H9 (cell line): ENCODE measurements around the gene GRIFIN. TPM values are rescaled to one million over a fixed set of nuclear protein-coding genes. Genes with fewer than 3 reads are reported as not detected.

Experiments used
- DNase-seq: peaks from one replicate; pipeline ENCODE4 v3.0.0-alpha.2; 2017
- H2AFZ ChIP-seq: one replicate; pipeline ENCODE4 v1.6.1; 2013; ENCODE audit warnings: mild to moderate bottlenecking, low read length, control low read depth, moderate library complexity
- H2AK5ac ChIP-seq: 2 replicates; pipeline ENCODE4 v1.6.1; 2013; ENCODE audit warnings: low read length, control low read depth, mixed read lengths; ENCODE audit not compliant: insufficient read length
- H2BK120ac ChIP-seq: one replicate; pipeline ENCODE4 v1.6.1; 2013; ENCODE audit warnings: low read depth, mild to moderate bottlenecking, low read length, control low read depth, inconsistent platforms; ENCODE audit not compliant: poor library complexity, severe bottlenecking
- H2BK12ac ChIP-seq: 2 replicates; pipeline ENCODE4 v1.6.1; 2013; ENCODE audit warnings: low read length, control low read depth, mixed read lengths, low read depth; ENCODE audit not compliant: insufficient read length
- H2BK15ac ChIP-seq: 2 replicates; pipeline ENCODE4 v1.6.1; 2013; ENCODE audit warnings: low read depth, low read length, control low read depth
- H2BK20ac ChIP-seq: one replicate; pipeline ENCODE4 v1.6.1; 2013; ENCODE audit warnings: low read depth, mild to moderate bottlenecking, low read length, control low read depth, inconsistent platforms; ENCODE audit not compliant: poor library complexity, severe bottlenecking
- H2BK5ac ChIP-seq: 2 replicates; pipeline ENCODE4 v1.6.1; 2013; ENCODE audit warnings: low read length, control low read depth, mixed read lengths; ENCODE audit not compliant: insufficient read length
- H3K14ac ChIP-seq: 2 replicates; pipeline ENCODE4 v1.6.1; 2013; ENCODE audit warnings: low read length, control low read depth; ENCODE audit not compliant: insufficient read depth
- H3K18ac ChIP-seq: 2 replicates; pipeline ENCODE4 v1.6.1; 2013; ENCODE audit warnings: low read depth, mild to moderate bottlenecking, mixed read lengths, low read length, control low read depth; ENCODE audit not compliant: insufficient read length
- H3K23ac ChIP-seq: 2 replicates; pipeline ENCODE4 v1.6.1; 2013; ENCODE audit warnings: low read length, control low read depth, mixed read lengths, low read depth; ENCODE audit not compliant: insufficient read length
- H3K23me2 ChIP-seq: 2 replicates; pipeline ENCODE4 v1.6.1; 2013; ENCODE audit warnings: low read depth, mild to moderate bottlenecking, mixed read lengths, low read length, control low read depth; ENCODE audit not compliant: insufficient read length, poor library complexity, severe bottlenecking
- H3K27ac ChIP-seq: 2 replicates; pipeline ENCODE4 v1.5.1; 2013; ENCODE audit warnings: low read length, control low read depth, mixed read lengths, low read depth; ENCODE audit not compliant: insufficient read length
- H3K27me3 ChIP-seq: 2 replicates; pipeline ENCODE4 v1.6.1; 2013; ENCODE audit warnings: low read length, control low read depth, inconsistent platforms; ENCODE audit not compliant: insufficient read depth
- H3K4ac ChIP-seq: 2 replicates; pipeline ENCODE4 v1.6.1; 2013; ENCODE audit warnings: low read depth, mild to moderate bottlenecking, control low read depth, inconsistent platforms, low read length, moderate library complexity
- H3K4me1 ChIP-seq: 2 replicates; pipeline ENCODE4 v1.6.1; 2013; ENCODE audit warnings: low read length, control low read depth, inconsistent platforms; ENCODE audit not compliant: insufficient read depth
- H3K4me2 ChIP-seq: 2 replicates; pipeline ENCODE4 v1.6.1; 2013; ENCODE audit warnings: low read length, control low read depth, mixed read lengths; ENCODE audit not compliant: insufficient read length, insufficient read depth
- H3K56ac ChIP-seq: 2 replicates; pipeline ENCODE4 v1.6.1; 2013; ENCODE audit warnings: low read depth, mild to moderate bottlenecking, mixed read lengths, low read length, control low read depth; ENCODE audit not compliant: insufficient read length
- H3K79me1 ChIP-seq: 2 replicates; pipeline ENCODE4 v1.6.1; 2013; ENCODE audit warnings: low read depth, mild to moderate bottlenecking, moderate library complexity, low read length, control low read depth, inconsistent platforms; ENCODE audit not compliant: insufficient read depth, poor library complexity, severe bottlenecking
- H3K79me2 ChIP-seq: 2 replicates; pipeline ENCODE4 v1.6.1; 2013; ENCODE audit warnings: low read length, control low read depth, inconsistent platforms; ENCODE audit not compliant: insufficient read depth
- H3K9ac ChIP-seq: 2 replicates; pipeline ENCODE4 v1.6.1; 2013; ENCODE audit warnings: low read length, control low read depth, mixed read lengths; ENCODE audit not compliant: insufficient read length; ENCODE audit errors: extremely low read depth
- H3K9me3 ChIP-seq: one replicate; pipeline ENCODE4 v1.6.1; 2013; ENCODE audit warnings: low read depth, low read length, inconsistent platforms; ENCODE audit not compliant: control insufficient read depth
- H3T11ph ChIP-seq: one replicate; pipeline ENCODE4 v1.6.1; 2013; ENCODE audit warnings: mild to moderate bottlenecking, low read length, control low read depth, inconsistent platforms
- H4K20me1 ChIP-seq: one replicate; pipeline ENCODE4 v1.6.1; 2013; ENCODE audit not compliant: control insufficient read depth, insufficient read length, insufficient read depth
- H4K5ac ChIP-seq: 2 replicates; pipeline ENCODE4 v1.6.1; 2013; ENCODE audit warnings: low read depth, mild to moderate bottlenecking, mixed read lengths, low read length, control low read depth; ENCODE audit not compliant: insufficient read length
- H4K8ac ChIP-seq: replicated peaks from 2 replicates; pipeline ENCODE4 v1.6.1; 2013; ENCODE audit warnings: low read length, control low read depth, mixed read lengths, low read depth; ENCODE audit not compliant: insufficient read length
- H4K91ac ChIP-seq: 2 replicates; pipeline ENCODE4 v1.6.1; 2013; ENCODE audit warnings: low read depth, mild to moderate bottlenecking, moderate library complexity, mixed read lengths, low read length, control low read depth; ENCODE audit not compliant: insufficient read length
- H3K27ac Mint-ChIP-seq, 3 experiments: 2 replicates in 2 of 3; 3 replicates in 1 of 3; pipeline ENCODE4 v1.8.0; 2020 to 2021; ENCODE audit warnings: mixed read lengths in 3 of 3, mild to moderate bottlenecking in 1 of 3, moderate library complexity in 1 of 3
- H3K27me3 Mint-ChIP-seq: 2 replicates; pipeline ENCODE4 v1.8.0; 2021; ENCODE audit warnings: low read depth, mild to moderate bottlenecking, moderate library complexity, mixed read lengths
- H3K36me3 Mint-ChIP-seq, 3 experiments: 2 replicates in 2 of 3; 3 replicates in 1 of 3; pipeline ENCODE4 v1.8.0; 2020 to 2021; ENCODE audit warnings: low read depth in 3 of 3, mixed read lengths in 3 of 3; ENCODE audit not compliant: insufficient read depth in 1 of 3
- H3K4me1 Mint-ChIP-seq, 2 experiments: 2 replicates each; pipeline ENCODE4 v1.8.0; 2020; ENCODE audit warnings: mixed read lengths in 2 of 2
- H3K4me3 Mint-ChIP-seq, 2 experiments: 2 replicates in 1 of 2; 3 replicates in 1 of 2; pipeline ENCODE4 v1.8.0; 2020 to 2021; ENCODE audit warnings: mild to moderate bottlenecking in 2 of 2, mixed read lengths in 2 of 2, moderate library complexity in 1 of 2
- H3K9me3 Mint-ChIP-seq, 2 experiments: 2 replicates in 1 of 2; 3 replicates in 1 of 2; pipeline ENCODE4 v1.8.0; 2020; ENCODE audit warnings: mild to moderate bottlenecking in 2 of 2, mixed read lengths in 2 of 2, moderate library complexity in 1 of 2
- WGBS: extraction: QIAGEN DNeasy Blood & Tissue Kit; methylation state at CpG from one replicate; pipeline ENCODE4 v1.1.7; 2013; ENCODE audit warnings: missing lambda C conversion rate, low lambda C conversion rate, mixed read lengths; ENCODE audit not compliant: insufficient read length; ENCODE audit errors: extremely low coverage; 5-methylcytosine and 5-hydroxymethylcytosine counted together
- total RNA-seq: library from RNA; stranded (reverse); gene quantifications from 2 replicates; pipeline ENCODE4 v1.2.1, GENCODE V29; 2021
- TF ChIP-seq, protein P1 (sequence below): fragments of 200-600 bp; sonication (generic); conservative IDR thresholded peaks from 3 replicates; pipeline ENCODE4 v1.8.0; 2021; ENCODE audit warnings: antibody characterized with exemption, mild to moderate bottlenecking

Gene GRIFIN
- total RNA-seq, 1 experiment from 2014 or later, result not detected

DNA sequence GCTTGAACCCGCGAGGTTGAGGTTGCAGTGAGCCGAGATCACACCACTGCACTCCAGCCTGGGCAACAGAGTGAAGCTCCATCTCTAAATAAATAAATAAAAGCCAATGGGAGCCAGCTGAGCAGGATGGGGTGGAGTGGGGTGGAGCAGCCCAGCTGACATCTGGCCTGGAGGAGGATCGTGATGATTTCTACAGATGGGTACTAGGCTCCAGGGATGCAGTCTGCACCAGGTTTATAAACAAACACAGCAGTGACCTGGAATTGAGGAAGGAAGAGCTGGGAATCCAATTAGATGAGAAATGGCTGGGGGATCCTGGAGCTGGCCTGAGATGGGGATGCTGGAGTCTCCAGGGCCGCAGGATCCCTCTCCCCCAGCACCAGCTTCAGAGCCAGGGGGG is 7.3 kb upstream of the GRIFIN start:
- H3K23ac ChIP-seq, result no peak overlapping the region
- H4K20me1 ChIP-seq, result no peaks in the 10 kb centered on the region
- no peak overlapping the region for H2AFZ ChIP-seq
- H4K91ac ChIP-seq, result no peak overlapping the region
- H3K36me3 Mint-ChIP-seq, result no peaks in the 10 kb centered on the region
- H3K9me3 ChIP-seq, result no peaks in the 10 kb centered on the region
- TF ChIP-seq, protein P1, sequence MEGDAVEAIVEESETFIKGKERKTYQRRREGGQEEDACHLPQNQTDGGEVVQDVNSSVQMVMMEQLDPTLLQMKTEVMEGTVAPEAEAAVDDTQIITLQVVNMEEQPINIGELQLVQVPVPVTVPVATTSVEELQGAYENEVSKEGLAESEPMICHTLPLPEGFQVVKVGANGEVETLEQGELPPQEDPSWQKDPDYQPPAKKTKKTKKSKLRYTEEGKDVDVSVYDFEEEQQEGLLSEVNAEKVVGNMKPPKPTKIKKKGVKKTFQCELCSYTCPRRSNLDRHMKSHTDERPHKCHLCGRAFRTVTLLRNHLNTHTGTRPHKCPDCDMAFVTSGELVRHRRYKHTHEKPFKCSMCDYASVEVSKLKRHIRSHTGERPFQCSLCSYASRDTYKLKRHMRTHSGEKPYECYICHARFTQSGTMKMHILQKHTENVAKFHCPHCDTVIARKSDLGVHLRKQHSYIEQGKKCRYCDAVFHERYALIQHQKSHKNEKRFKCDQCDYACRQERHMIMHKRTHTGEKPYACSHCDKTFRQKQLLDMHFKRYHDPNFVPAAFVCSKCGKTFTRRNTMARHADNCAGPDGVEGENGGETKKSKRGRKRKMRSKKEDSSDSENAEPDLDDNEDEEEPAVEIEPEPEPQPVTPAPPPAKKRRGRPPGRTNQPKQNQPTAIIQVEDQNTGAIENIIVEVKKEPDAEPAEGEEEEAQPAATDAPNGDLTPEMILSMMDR, result no peak
- no peak overlapping the region for H3K56ac ChIP-seq
- no peak overlapping the region for H4K5ac ChIP-seq
- no CpG with 5 or more reads among the region's 5 CpGs for WGBS
- no peaks in the 10 kb centered on the region for H3K79me2 ChIP-seq
- H3T11ph ChIP-seq, result no peak overlapping the region
- H3K23me2 ChIP-seq, result no peaks in the 10 kb centered on the region
- no peaks in the 10 kb centered on the region for H3K79me1 ChIP-seq
- H3K27ac Mint-ChIP-seq, result no peak overlapping the region
- H3K4me1 Mint-ChIP-seq, result peaks cover 0 to 6% of the 10 kb centered on the region in 2 experiments; a peak in 1 of 4 replicates
- H3K4ac ChIP-seq, result no peak overlapping the region
- H3K27me3 Mint-ChIP-seq, result peaks cover 9% of the 10 kb centered on the region
- H3K14ac ChIP-seq, result no peak overlapping the region
- H2AK5ac ChIP-seq, result no peak overlapping the region
- no peak overlapping the region for H4K8ac ChIP-seq
- H3K18ac ChIP-seq, result no peak overlapping the region
- H3K27ac ChIP-seq, result no peak overlapping the region
- H2BK120ac ChIP-seq, result no peak overlapping the region
- H2BK20ac ChIP-seq, result no peak overlapping the region
- H3K27me3 ChIP-seq, result no peaks in the 10 kb centered on the region
- no peak for DNase-seq
- peaks cover 4 to 6% of the 10 kb centered on the region in 2 experiments; a peak in 4 of 5 replicates for H3K9me3 Mint-ChIP-seq
- no peak overlapping the region for H3K9ac ChIP-seq
- H2BK12ac ChIP-seq, result no peak overlapping the region
- no peak overlapping the region for H3K4me3 Mint-ChIP-seq
- no peaks in the 10 kb centered on the region for H3K4me1 ChIP-seq
- no peak overlapping the region for H2BK5ac ChIP-seq
- no peak overlapping the region for H3K4me2 ChIP-seq
- H2BK15ac ChIP-seq, result no peak overlapping the region
